HepG2 (cell line): Measurements from ENCODE around the gene FCN3.
"Not testable (repeated sequence)": the region's sequence is repeated elsewhere in the genome, so short reads cannot be mapped to it uniquely, and the experiment has no call there.

Experiments
- BCL6 ChIP-seq: IDR thresholded peaks from 2 replicates; pipeline ENCODE4 v1.6.1; 2016; ENCODE audit warnings: missing genetic modification reagents, missing compliant biosample characterization
- CBX2 ChIP-seq, 2 experiments: fragments of 200-600 bp in 1 of 2; sonication (generic); formaldehyde crosslinking in 1 of 2; IDR thresholded peaks; 2 replicates each; pipeline versions ENCODE4 v1.7.0 to v1.8.1; 2018 to 2022; ENCODE audit warnings: low read depth in 2 of 2, low read length in 1 of 2, mild to moderate bottlenecking in 1 of 2, missing genetic modification reagents in 1 of 2
- CTCF ChIP-seq: sonication (generic); formaldehyde crosslinking; IDR thresholded peaks from 2 replicates; pipeline ENCODE4 v1.5.0; 2020; ENCODE audit warnings: mild to moderate bottlenecking, missing genetic modification reagents, moderate library complexity
- GABPA ChIP-seq, 2 experiments: IDR thresholded peaks; 2 replicates each; pipeline ENCODE4 v1.6.1; 2011 to 2016; ENCODE audit warnings: low read depth in 2 of 2, low read length in 1 of 2, missing biosample characterization in 1 of 2, missing genetic modification characterization in 1 of 2
- JUN ChIP-seq: sonication (generic); formaldehyde crosslinking; IDR thresholded peaks from 2 replicates; pipeline ENCODE4 v1.4.0; 2020; ENCODE audit warnings: mild to moderate bottlenecking, missing genetic modification reagents
- MAFF ChIP-seq: IDR thresholded peaks from 2 replicates; pipeline ENCODE4 v1.6.1; 2011; ENCODE audit warnings: low read depth, low read length, improper control_type of control experiment
- MYC ChIP-seq: sonication (generic); formaldehyde crosslinking; IDR thresholded peaks from 2 replicates; pipeline ENCODE4 v1.9.0; 2021; ENCODE audit warnings: missing genetic modification reagents, borderline replicate concordance
- POLR2A ChIP-seq, 2 experiments: IDR thresholded peaks; 2 replicates each; pipeline ENCODE4 v1.6.1; 2011; ENCODE audit warnings: low read depth in 2 of 2, low read length in 2 of 2, mild to moderate bottlenecking in 1 of 2, moderate library complexity in 1 of 2; ENCODE audit not compliant: insufficient read depth in 1 of 2
- REL ChIP-seq: sonication (generic); formaldehyde crosslinking; conservative IDR thresholded peaks from 2 replicates; pipeline ENCODE4 v1.8.0; 2022; ENCODE audit warnings: mild to moderate bottlenecking, missing genetic modification reagents, moderate library complexity
- SSRP1 ChIP-seq: IDR thresholded peaks from 2 replicates; pipeline ENCODE4 v1.6.1; 2016; ENCODE audit warnings: control low read depth
- ZNF142 ChIP-seq: sonication (generic); formaldehyde crosslinking; IDR thresholded peaks from 2 replicates; pipeline ENCODE4 v1.4.0; 2020; ENCODE audit warnings: missing genetic modification reagents
- ZNF687 ChIP-seq: sonication (generic); formaldehyde crosslinking; IDR thresholded peaks from 2 replicates; pipeline ENCODE4 v1.5.1; 2020; ENCODE audit warnings: mild to moderate bottlenecking, missing genetic modification reagents, moderate library complexity
- TF ChIP-seq, protein P1 (sequence below): sonication (generic); formaldehyde crosslinking; IDR thresholded peaks from 2 replicates; pipeline ENCODE4 v1.4.0; 2020; ENCODE audit warnings: missing genetic modification reagents

GRCh38 chr1:27405598-27406361 lies 31.2 kb upstream of the FCN3 start:
- not testable (repeated sequence) for TF ChIP-seq SSRP1 (CRISPR knock-in tag); ZNF142; BCL6 (CRISPR knock-in tag); REL (CRISPR knock-in tag); POLR2A (IDR thresholded peaks at IDR 0.05; ENCODE audit: insufficient read depth in 1 of 2, low read depth in 2 of 2, low read length in 2 of 2); JUN (CRISPR knock-in tag); CBX2 (IDR thresholded peaks at IDR 0.05; ENCODE audit: low read depth, low read length); CBX2 (CRISPR knock-in tag; IDR thresholded peaks at IDR 0.05; ENCODE audit: low read depth); ZNF687 (CRISPR knock-in tag); MAFF; GABPA (IDR thresholded peaks at IDR 0.05; ENCODE audit: low read depth, low read length); GABPA (CRISPR knock-in tag; IDR thresholded peaks at IDR 0.05; ENCODE audit: low read depth); MYC (CRISPR knock-in tag); CTCF
- TF ChIP-seq, protein P1, sequence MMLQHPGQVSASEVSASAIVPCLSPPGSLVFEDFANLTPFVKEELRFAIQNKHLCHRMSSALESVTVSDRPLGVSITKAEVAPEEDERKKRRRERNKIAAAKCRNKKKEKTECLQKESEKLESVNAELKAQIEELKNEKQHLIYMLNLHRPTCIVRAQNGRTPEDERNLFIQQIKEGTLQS (CRISPR knock-in tag), result not testable (repeated sequence)
